ENCODE data around the gene MORN1.

MORN1 gene

DNA sequence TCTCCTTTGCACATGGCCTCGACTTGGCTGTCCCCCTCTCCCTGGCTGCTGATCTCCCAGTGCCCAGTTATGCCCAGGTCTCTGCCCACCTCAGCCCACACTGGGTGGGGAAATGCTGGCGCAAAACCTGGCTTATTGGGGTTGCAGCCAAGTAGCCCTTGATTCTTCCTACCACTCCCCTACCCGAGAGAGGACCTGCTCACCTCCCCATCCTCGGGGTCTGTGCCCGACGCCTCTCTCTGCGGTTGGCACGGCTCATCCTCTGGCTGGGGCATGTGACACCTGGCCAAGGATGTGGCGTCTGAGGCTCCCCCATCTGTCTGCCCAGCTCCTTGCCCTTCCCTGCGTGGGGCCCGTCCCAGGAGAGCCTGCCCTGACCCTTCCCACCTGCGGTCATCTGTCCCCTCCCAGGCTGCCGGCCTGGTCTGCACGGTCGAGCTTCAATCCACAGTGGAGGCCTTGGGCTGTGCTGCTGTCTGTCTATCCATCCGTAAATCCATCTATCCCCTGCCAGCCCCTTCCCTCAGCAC, 27.5 kb upstream of the MORN1 start:
- DNase-seq = no peak

DNA sequence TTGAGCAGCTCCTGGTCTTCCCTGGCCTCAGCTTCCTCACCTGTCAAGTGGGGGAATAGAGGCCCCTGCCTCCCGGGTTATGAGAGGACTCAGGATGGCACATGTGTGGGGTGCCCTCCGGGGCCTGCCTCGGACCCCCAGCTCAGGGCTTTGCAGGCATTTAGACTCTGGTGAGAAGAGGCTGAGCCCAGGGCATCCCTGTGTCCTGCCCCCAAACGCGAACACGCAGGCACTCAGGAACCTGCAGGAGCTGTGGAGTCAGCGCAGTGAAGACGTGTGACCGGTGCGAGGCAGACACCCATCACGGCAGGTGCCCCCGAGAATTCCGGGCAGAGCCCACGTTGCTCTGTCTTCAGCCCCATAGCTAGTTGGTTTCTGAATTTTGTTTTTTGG, 26.5 kb upstream of the MORN1 start:
- no peak for DNase-seq

GRCh38 chr1:2417083-2417832, 25.9 kb upstream of the MORN1 start:
- DNase-seq = no peak

GRCh38 chr1:2416403-2416802, 25.0 kb upstream of the MORN1 start:
- DNase-seq = no peak

GRCh38 chr1:2415801-2416208, 24.5 kb upstream of the MORN1 start:
- DNase-seq = no peak

DNA sequence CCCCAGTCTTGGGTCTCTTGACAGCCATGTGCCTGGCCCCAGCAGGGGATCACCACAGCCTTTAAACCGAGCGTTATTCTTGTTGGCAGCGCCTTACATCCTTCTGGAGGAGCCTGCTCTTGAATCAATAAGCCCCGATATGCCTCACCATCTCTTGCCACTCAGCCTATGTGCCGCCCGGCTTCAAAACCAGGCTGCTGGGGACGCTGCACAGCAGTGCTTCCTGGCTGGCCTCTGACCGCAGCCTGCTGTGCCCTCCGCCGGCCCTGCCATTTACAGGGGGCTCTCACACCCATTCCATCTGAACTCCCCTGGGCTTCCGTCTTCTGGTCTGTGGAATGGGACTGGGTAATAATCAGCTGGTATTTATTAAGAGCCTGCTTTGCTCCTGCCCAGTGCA, 24.0 kb upstream of the MORN1 start:
- DNase-seq = no peak

DNA sequence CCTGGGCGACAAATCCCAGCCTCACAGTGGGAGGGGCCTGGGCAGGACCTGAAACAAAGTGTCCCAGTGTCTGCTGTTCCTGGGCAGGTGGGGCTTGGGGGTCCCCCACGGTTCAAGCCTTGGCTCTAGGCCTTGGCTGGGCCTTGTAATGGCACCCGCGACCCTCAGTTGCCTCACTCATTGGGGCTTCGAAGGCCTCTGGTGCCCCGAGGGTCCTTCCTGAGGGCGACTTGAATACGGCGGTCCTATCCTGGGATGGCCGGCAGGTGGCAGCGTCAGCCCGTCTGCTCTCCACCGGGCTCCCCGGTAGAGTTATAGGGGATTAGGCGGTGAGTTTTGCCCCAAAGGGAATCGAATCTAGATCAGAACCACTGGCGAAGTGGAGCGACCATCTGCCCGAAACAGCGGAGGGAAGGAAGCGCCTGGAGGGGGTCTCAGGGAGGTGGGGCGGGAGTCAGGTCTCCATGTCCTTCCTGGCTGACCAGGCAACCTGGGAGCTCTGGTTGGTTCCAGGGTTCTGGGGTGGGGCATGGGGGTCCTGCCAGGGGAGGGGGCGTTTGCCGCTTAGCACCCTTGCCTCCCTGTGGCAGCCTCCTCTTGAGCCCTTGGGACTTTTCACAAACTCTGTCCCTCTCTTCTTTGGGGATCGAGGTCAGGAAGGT, 23.1 kb upstream of the MORN1 start:
- peak; percentile 60 for DNase-seq

GRCh38 chr1:2413495-2414296, 22.3 kb upstream of the MORN1 start:
- DNase-seq = no peak

DNA sequence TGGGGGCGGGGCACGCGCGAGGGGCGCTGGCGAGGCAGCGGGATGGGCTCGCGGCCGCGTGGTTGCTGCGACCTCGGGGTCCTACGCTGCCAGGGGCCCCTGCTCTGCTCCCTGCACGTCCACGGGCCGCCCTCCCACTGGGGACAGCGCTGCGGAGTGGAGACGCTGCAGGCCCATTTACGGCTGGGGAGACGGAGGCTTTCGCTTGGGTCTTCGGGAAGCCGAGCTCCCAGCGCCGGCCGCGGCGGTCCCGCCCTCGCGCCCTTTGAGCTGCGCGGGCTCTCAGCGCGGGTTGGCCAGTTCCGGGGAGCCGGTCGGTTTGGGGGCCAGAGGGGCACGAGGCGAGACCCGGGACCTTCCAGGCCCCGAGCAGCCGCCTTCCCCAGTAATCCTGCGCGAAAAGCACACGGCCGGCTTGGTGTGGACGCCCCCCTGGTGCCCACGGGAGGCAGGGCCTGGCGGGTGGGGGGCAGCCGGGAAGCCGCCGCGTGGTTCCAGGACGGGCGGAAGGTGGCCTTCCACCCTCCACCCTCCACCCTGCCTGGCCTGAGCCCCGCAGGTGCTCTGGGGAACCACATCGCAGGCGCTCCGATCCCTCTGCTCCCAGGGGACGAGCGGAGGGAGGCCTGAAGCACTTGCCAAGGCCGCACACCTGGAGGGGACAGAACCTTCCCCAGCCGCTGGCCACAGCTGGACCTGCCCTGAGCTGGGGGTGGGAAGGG, 21.6 kb upstream of the MORN1 start:
- no peak for DNase-seq

- peak; percentile 94 for DNase-seq
Observed at GRCh38 chr1:2412395-2412772, 21.0 kb upstream of the MORN1 start, which contains the start of gene PEX10. Gene PEX10, minus strand, starts transcription at chr1:2412564. Its CDS starts 62 bp downstream, at chr1:2412502.

DNA sequence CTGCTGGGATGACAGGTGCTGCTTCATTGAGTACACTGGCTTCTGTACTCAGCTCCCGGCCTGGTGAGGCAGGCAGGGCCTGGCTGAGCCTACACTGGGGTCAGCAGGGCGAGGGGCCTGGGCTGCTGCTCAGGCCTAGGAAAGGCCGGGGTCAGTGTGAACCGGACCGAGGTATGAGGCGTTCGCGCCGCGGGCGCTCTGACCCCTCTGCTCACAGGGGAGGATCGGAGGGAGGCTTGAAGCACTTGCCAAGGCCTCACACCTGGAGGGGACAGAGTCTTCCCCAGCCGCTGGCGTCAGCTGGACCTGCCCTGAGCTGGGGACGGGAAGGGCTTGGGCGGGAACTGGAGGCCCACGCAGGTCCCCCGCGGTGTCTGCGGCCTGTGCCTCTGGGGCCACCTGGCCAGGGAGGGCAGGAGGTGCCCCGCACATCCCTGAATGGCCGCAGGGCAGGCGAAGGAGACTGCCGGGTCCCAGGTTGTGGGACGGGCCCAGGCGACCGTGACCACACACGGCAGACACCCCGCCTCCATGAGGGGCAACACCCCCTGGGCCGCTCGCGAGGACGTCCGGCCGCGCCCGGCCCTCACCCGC, 20.5 kb upstream of the MORN1 start:
- DNase-seq = no peak

DNA sequence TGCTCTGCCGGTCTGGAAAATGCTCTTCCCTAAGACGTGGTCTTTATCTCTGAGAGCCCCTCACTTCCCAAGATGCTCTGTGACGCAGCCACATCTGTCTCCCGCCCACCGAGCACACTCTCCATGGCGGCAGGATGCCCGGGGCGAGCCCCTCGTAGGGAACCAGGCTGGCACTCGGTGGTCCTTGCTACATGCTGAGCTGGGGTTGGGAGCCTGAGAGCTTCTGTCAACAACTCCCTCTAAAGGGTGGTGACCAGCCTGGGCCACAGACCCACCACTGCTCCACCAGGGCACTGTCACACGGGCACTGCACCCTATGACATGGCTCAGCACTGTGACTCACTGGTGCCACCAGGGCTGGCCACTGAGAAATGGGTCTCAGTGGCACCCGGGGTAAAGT, 18.4 kb upstream of the MORN1 start:
- DNase-seq = no peak

DNA sequence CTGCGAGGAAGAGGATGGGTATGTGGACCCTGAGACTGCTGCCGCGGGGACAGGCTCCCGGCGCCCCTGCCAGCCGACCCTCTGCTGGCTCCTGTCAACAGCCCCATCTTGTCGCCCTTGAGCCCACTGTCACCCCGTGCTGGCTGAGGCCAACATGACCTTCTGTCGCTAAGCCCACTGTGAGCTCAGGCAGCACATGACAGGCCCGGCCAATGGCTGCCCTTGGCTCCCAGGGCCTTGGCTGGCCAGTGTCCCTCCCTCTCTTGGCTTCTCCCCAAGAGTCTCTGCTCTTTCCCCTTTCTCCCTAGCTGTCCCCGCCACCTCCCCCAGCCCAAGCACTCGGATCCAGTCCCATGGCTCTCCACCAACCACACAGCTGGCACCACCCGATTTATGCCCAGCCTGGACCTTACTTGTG, 17.5 kb upstream of the MORN1 start:
- DNase-seq = no peak

- DNase-seq = no peak
Observed at GRCh38 chr1:2408456-2408855, 17.1 kb upstream of the MORN1 start.

DNA sequence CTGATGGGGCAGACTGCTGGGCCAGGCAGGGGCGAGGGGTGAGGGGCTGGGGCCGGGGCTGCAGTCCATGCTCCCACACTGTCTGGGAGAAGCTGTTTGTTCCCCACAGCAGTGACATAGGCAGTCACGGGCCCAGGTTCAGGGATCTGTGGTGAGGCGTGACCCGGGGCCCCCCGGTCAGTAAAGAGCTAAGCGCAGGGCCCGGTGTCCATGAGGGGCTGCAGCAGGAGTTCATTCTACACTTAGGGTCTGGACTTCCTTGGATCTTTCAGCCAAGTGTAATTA, 16.6 kb upstream of the MORN1 start:
- no peak for DNase-seq

DNA sequence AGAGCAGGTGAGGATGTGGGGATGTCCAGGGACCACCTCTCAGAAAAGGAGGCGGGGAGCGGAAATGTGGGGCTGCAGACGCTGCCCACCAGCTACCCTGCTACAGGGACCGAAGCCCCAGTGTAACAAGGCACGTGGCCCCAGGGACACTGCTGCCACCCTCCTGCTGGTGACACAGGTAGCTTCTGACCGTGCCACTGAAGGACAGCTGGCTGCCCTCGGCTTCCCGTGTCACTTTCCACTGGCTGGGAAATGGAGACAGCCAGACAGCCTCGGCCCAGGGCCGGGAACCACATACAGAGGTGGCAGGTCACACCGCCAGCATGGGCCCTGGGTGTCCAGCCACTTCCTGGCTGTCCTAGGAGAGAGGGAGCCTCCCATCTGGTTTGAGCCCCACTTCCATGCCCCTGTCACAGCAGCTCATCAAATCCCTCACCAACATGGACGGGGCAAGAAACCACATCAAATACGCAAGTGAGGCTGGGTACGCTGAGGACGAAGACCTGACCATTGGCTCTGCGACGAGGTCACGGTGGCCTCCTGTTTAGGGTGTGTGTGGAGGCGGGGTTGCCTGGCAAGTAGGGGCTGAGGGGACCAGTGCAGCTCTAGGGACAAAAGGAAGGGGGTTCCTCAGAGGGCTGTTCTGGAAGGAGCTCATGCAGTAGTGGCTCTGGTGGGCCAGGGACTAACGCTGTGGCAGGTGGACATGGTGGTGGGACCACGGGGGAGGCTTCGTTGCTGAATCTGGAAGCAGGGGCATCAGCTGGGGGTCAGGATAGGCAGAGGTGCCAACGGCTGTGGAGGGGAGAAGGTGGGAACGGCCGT, 16.0 kb upstream of the MORN1 start:
- DNase-seq = no peak

- DNase-seq = no peak
Observed at GRCh38 chr1:2406451-2407041, 15.2 kb upstream of the MORN1 start.

GRCh38 chr1:2405588-2406295, 14.4 kb upstream of the MORN1 start:
- peak; percentile 23 for DNase-seq

DNA sequence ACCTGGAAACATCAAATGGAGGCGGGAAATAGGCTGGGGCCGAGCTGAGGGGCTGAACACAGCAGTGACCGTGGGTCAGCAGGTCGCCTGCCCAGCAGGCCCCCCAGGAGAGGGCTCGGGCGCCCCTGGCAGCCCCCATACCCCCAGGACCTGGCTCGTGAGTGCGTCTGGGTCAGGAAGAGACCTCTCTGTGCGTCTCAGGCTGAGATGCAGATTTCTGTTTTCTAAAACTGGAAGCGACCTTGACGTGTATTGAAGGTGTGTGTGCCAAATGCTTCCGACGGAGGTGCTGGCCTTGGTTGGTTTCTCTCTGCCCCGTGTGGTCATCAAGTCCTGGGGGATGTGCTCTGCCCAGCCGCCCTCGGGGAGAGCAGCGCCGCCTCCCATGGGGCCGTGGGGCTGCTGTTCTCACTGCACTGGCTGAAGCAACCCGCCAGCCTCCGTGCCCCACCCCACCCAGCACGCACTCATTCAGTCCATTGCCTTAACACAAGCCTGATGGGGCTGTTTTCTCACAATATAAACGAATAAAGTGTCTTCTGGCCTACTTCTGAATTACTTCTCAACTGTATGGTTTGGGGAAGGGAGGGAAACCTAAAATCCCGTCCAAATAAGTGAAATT, 13.6 kb upstream of the MORN1 start:
- no peak for DNase-seq
